HCT116 (cell line): ENCODE data around the gene ECM1. TPM values are rescaled to one million over a fixed set of nuclear protein-coding genes. Genes with fewer than 3 reads are reported as not detected.

Source experiments
- ATAC-seq: fragments of 200-7000 bp; cut with Tn5 transposase; 2 replicates; pipeline ENCODE4 v1.9.1; 2020; ENCODE audit warnings: mild to moderate bottlenecking, moderate library complexity
- BruUV-seq: library from RNA; stranded (reverse); fragments of 400-500 nt; replicated peaks from 2 replicates; lab custom pipeline; 2021; lab: Mats Ljungman, UMichigan
- CTCF ChIA-PET: fragments of 300-600 bp; sonication (Branson Sonifier 250); formaldehyde crosslinking; loops from one replicate; lab custom pipeline; 2021; ENCODE audit warnings: antibody characterized with exemption; lab: Charles Lee
- POLR2A ChIA-PET: fragments of 300-600, 350-600 bp; sonication (Branson Sonifier 250); formaldehyde crosslinking; loops from one replicate; lab custom pipeline; 2021; ENCODE audit warnings: antibody characterized with exemption; lab: Charles Lee
- RAD21 ChIA-PET, 2 experiments: fragments of 300-600 bp; sonication (Branson Sonifier 250); formaldehyde crosslinking; loops; one replicate each; lab custom pipeline; 2023; ENCODE audit warnings: low total read pairs in 2 of 2; ENCODE audit not compliant: uncharacterized antibody in 2 of 2, unreplicated experiment in 2 of 2, low non-redundant PET in 1 of 2; lab: Charles Lee
- DNase-seq: peaks from one replicate; pipeline ENCODE4 v3.0.0-alpha.2; 2010; ENCODE audit warnings: low read depth, low spot score
- H2AFZ ChIP-seq: fragments of 200-600 bp; shearing (Covaris generic), sonication (generic); 2 replicates; pipeline ENCODE4 v1.6.1; 2017; ENCODE audit warnings: low read depth, mixed run types, mixed read lengths, antibody characterized with exemption, low read length; ENCODE audit not compliant: poor library complexity, severe bottlenecking
- H3K27ac ChIP-seq: 2 replicates; pipeline ENCODE4 v1.5.1; 2012; ENCODE audit warnings: low read depth, low read length
- H3K27me3 ChIP-seq: fragments of 200-600 bp; sonication (generic); 2 replicates; pipeline ENCODE4 v1.6.1; 2016; ENCODE audit warnings: mixed run types, low read length, mixed read lengths; ENCODE audit not compliant: insufficient read depth
- H3K36me3 ChIP-seq, 2 experiments: fragments of 200-500 bp in 1 of 2; fragments of 200-600 bp in 1 of 2; sonication (Bioruptor generic) in 1 of 2; sonication (generic) in 1 of 2; 2 replicates each; pipeline versions ENCODE4 v1.5.1 to v1.6.1; 2014 to 2016; ENCODE audit warnings: low read length in 2 of 2, inconsistent platforms in 1 of 2, mixed read lengths in 1 of 2, mixed run types in 1 of 2; ENCODE audit not compliant: insufficient read depth in 2 of 2, control insufficient read depth in 1 of 2
- H3K4me1 ChIP-seq, 2 experiments: fragments of 200-600 bp in 1 of 2; sonication (generic) in 1 of 2; 2 replicates each; pipeline versions ENCODE4 v1.5.1 to v1.6.1; 2012 to 2017; ENCODE audit warnings: low read length in 2 of 2, inconsistent platforms in 1 of 2, mild to moderate bottlenecking in 1 of 2, mixed read lengths in 1 of 2, mixed run types in 1 of 2, moderate library complexity in 1 of 2; ENCODE audit not compliant: insufficient read depth in 2 of 2, control insufficient read depth in 1 of 2
- H3K4me2 ChIP-seq: fragments of 200-600 bp; sonication (generic); 2 replicates; pipeline ENCODE4 v1.6.1; 2017; ENCODE audit warnings: mixed run types, low read length, mixed read lengths
- H3K4me3 ChIP-seq, 2 experiments: fragments of 200-600 bp in 1 of 2; sonication (generic) in 1 of 2; replicated peaks in 1 of 2; 2 replicates each; pipeline ENCODE4 v1.5.1; 2011 to 2016; ENCODE audit warnings: low read length in 2 of 2, control low read depth in 1 of 2, low read depth in 1 of 2, mild to moderate bottlenecking in 1 of 2, mixed read lengths in 1 of 2, mixed run types in 1 of 2
- H3K79me2 ChIP-seq: fragments of 200-600 bp; sonication (generic); 2 replicates; pipeline ENCODE4 v1.6.1; 2017; ENCODE audit warnings: mild to moderate bottlenecking, mixed run types, low read length, moderate library complexity, mixed read lengths; ENCODE audit not compliant: insufficient read depth
- H3K9ac ChIP-seq: fragments of 200-600 bp; sonication (generic); 2 replicates; pipeline ENCODE4 v1.6.1; 2016; ENCODE audit warnings: low read length, mixed read lengths
- H3K9me2 ChIP-seq: fragments of 200-600 bp; sonication (generic), shearing (Covaris generic); 2 replicates; pipeline ENCODE4 v1.6.1; 2017; ENCODE audit warnings: mixed run types, mild to moderate bottlenecking, moderate library complexity; ENCODE audit not compliant: insufficient read depth
- H3K9me3 ChIP-seq, 2 experiments: fragments of 200-500 bp in 1 of 2; fragments of 200-600 bp in 1 of 2; sonication (Bioruptor generic) in 1 of 2; sonication (generic) in 1 of 2; 2 replicates each; pipeline ENCODE4 v1.6.1; 2014 to 2017; ENCODE audit warnings: low read length in 2 of 2, mixed read lengths in 2 of 2, inconsistent platforms in 1 of 2, low read depth in 1 of 2, mild to moderate bottlenecking in 1 of 2, mixed run types in 1 of 2, moderate library complexity in 1 of 2; ENCODE audit not compliant: control insufficient read depth in 1 of 2, insufficient read depth in 1 of 2
- H4K20me1 ChIP-seq: fragments of 200-600 bp; sonication (generic), shearing (Covaris generic); 2 replicates; pipeline ENCODE4 v1.6.1; 2017; ENCODE audit warnings: mixed run types, mild to moderate bottlenecking, moderate library complexity; ENCODE audit not compliant: insufficient read depth
- EGR1 ChIP-seq: IDR thresholded peaks from 2 replicates; pipeline ENCODE4 v1.6.1; 2012; ENCODE audit warnings: low read depth
- ELF1 ChIP-seq: IDR thresholded peaks from 2 replicates; pipeline ENCODE4 v1.6.1; 2012; ENCODE audit warnings: low read depth, borderline replicate concordance
- EZH2 ChIP-seq: fragments of 200-600 bp; sonication (generic); IDR thresholded peaks from 2 replicates; pipeline ENCODE4 v1.6.1; 2017; ENCODE audit warnings: antibody characterized with exemption, mixed run types
- EZH2phosphoT487 ChIP-seq: fragments of 200-600 bp; IDR thresholded peaks from 2 replicates; pipeline ENCODE4 v1.6.1; 2018; ENCODE audit warnings: antibody characterized with exemption, borderline replicate concordance
- FOSL1 ChIP-seq: IDR thresholded peaks from 2 replicates; pipeline ENCODE4 v1.6.1; 2012; ENCODE audit warnings: low read depth
- POLR2A ChIP-seq: IDR thresholded peaks from 2 replicates; pipeline ENCODE4 v1.7.0; 2011; ENCODE audit warnings: borderline replicate concordance; ENCODE audit not compliant: insufficient read depth, insufficient read length; ENCODE audit errors: extremely low read depth
- POLR2AphosphoS5 ChIP-seq: IDR thresholded peaks from 2 replicates; pipeline ENCODE4 v1.6.1; 2011; ENCODE audit warnings: mild to moderate bottlenecking, low read depth, low read length, moderate library complexity
- RAD21 ChIP-seq: IDR thresholded peaks from 2 replicates; pipeline ENCODE4 v1.6.1; 2012; ENCODE audit warnings: low read depth, mild to moderate bottlenecking
- SIN3A ChIP-seq: IDR thresholded peaks from 2 replicates; pipeline ENCODE4 v1.6.1; 2012; ENCODE audit warnings: low read depth
- SRF ChIP-seq: IDR thresholded peaks from 2 replicates; pipeline ENCODE4 v1.6.1; 2012; ENCODE audit warnings: low read depth
- TCF7L2 ChIP-seq: IDR thresholded peaks from 2 replicates; pipeline ENCODE4 v1.7.0; 2011; ENCODE audit warnings: borderline replicate concordance, inconsistent platforms; ENCODE audit not compliant: insufficient read depth, insufficient read length; ENCODE audit errors: extremely low read depth
- ZFX ChIP-seq: fragments of 450-650 bp; IDR thresholded peaks from 2 replicates; pipeline ENCODE4 v1.6.1; 2017
- intact Hi-C: fragments of 100-400 bp; cut with micrococcal nuclease; formaldehyde crosslinking; loops from 2 replicates; pipeline ENCODE4 v1.10.0; 2022
- total RNA-seq: library from RNA; stranded (reverse); gene quantifications from one replicate; pipeline ENCODE4 v1.2.1, GENCODE V29; 2021; ENCODE audit not compliant: unreplicated experiment
- TF ChIP-seq, protein P1 (sequence below), 3 experiments: fragments of 200-600 bp in 1 of 3; sonication (generic) in 1 of 3; IDR thresholded peaks in 2 of 3; conservative IDR thresholded peaks in 1 of 3; 2 replicates each; pipeline ENCODE4 v1.5.1; 2012 to 2017; ENCODE audit warnings: low read depth in 2 of 3, low read length in 2 of 3, antibody characterized with exemption in 1 of 3, borderline replicate concordance in 1 of 3, control low read depth in 1 of 3, mild to moderate bottlenecking in 1 of 3, mixed read lengths in 1 of 3, mixed run types in 1 of 3, moderate library complexity in 1 of 3; ENCODE audit not compliant: insufficient read depth in 1 of 3
- TF ChIP-seq, protein P2 (sequence below): IDR thresholded peaks from 2 replicates; pipeline ENCODE4 v1.6.1; 2012; ENCODE audit warnings: low read depth
- TF ChIP-seq, protein P3 (sequence below): IDR thresholded peaks from 2 replicates; pipeline ENCODE4 v1.6.1; 2012

ECM1 gene
- total RNA-seq, 1 experiment from 2014 or later, result 2.0 TPM

DNA sequence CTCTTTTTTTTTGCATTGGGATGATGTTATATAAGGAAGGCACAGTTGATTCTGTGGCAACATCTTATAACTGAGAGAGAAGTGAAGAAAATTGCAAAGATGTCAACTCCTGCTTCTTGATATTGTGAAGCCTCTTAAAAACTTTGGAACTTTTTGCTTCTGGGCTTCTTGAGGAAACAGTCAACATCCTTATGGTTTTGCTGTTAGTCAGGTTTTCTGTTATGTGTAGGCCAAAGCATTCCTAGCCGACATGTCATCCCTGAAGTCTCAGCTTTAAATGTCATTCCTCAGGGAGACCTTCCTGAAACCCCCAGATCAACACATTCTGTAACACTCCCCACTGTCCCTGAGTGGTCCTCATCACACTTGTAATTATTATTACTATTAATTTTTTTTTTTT is 20.3 kb downstream of the ECM1 start:
- no peak for ATAC-seq

More for the DNA sequence above, 20.3 kb downstream of the ECM1 start:
- Histone ChIP-seq H3K36me3 (no peaks in the 10 kb centered on the region), H3K4me1 (peaks cover 0 to 10% of the 10 kb centered on the region in 2 experiments; a peak in 2 of 4 replicates), H3K4me3 (no peak overlapping the region), H3K27ac (no peak overlapping the region), H4K20me1 (no peaks in the 10 kb centered on the region), H3K9me2 (no peaks in the 10 kb centered on the region), H3K27me3 (no peaks in the 10 kb centered on the region), H3K79me2 (no peaks in the 10 kb centered on the region), H2AFZ (no peak overlapping the region), H3K4me2 (no peak overlapping the region), H3K9me3 (no peaks in the 10 kb centered on the region), H3K9ac (no peak overlapping the region)
- POLR2A ChIA-PET, result no interaction called here
- intact Hi-C loops, result no loop called here
- no peak for DNase-seq
- RAD21 ChIA-PET, result no interaction called here
- BruUV-seq, result no TSS peak
- CTCF ChIA-PET, result no interaction called here
- TF ChIP-seq POLR2AphosphoS5 (no peak), TCF7L2 (no peak), SRF (no peak), FOSL1 (no peak), ELF1 (no peak), POLR2A (no peak), EGR1 (no peak), EZH2 (no peak), SIN3A (no peak), EZH2phosphoT487 (no peak), ZFX (no peak), RAD21 (no peak)
- TF ChIP-seq, protein P1, sequence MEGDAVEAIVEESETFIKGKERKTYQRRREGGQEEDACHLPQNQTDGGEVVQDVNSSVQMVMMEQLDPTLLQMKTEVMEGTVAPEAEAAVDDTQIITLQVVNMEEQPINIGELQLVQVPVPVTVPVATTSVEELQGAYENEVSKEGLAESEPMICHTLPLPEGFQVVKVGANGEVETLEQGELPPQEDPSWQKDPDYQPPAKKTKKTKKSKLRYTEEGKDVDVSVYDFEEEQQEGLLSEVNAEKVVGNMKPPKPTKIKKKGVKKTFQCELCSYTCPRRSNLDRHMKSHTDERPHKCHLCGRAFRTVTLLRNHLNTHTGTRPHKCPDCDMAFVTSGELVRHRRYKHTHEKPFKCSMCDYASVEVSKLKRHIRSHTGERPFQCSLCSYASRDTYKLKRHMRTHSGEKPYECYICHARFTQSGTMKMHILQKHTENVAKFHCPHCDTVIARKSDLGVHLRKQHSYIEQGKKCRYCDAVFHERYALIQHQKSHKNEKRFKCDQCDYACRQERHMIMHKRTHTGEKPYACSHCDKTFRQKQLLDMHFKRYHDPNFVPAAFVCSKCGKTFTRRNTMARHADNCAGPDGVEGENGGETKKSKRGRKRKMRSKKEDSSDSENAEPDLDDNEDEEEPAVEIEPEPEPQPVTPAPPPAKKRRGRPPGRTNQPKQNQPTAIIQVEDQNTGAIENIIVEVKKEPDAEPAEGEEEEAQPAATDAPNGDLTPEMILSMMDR (IDR thresholded peaks at IDR 0.05 in 2 of 3, conservative IDR thresholded peaks at IDR 0.05 in 1 of 3; ENCODE audit: borderline replicate concordance in 1 of 3, insufficient read depth in 1 of 3, low read depth in 2 of 3, low read length in 2 of 3), result no peak
- TF ChIP-seq, protein P2, sequence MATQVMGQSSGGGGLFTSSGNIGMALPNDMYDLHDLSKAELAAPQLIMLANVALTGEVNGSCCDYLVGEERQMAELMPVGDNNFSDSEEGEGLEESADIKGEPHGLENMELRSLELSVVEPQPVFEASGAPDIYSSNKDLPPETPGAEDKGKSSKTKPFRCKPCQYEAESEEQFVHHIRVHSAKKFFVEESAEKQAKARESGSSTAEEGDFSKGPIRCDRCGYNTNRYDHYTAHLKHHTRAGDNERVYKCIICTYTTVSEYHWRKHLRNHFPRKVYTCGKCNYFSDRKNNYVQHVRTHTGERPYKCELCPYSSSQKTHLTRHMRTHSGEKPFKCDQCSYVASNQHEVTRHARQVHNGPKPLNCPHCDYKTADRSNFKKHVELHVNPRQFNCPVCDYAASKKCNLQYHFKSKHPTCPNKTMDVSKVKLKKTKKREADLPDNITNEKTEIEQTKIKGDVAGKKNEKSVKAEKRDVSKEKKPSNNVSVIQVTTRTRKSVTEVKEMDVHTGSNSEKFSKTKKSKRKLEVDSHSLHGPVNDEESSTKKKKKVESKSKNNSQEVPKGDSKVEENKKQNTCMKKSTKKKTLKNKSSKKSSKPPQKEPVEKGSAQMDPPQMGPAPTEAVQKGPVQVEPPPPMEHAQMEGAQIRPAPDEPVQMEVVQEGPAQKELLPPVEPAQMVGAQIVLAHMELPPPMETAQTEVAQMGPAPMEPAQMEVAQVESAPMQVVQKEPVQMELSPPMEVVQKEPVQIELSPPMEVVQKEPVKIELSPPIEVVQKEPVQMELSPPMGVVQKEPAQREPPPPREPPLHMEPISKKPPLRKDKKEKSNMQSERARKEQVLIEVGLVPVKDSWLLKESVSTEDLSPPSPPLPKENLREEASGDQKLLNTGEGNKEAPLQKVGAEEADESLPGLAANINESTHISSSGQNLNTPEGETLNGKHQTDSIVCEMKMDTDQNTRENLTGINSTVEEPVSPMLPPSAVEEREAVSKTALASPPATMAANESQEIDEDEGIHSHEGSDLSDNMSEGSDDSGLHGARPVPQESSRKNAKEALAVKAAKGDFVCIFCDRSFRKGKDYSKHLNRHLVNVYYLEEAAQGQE, result no peak
- TF ChIP-seq, protein P3, sequence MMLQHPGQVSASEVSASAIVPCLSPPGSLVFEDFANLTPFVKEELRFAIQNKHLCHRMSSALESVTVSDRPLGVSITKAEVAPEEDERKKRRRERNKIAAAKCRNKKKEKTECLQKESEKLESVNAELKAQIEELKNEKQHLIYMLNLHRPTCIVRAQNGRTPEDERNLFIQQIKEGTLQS, result no peak
